SIG-M5 treated with dmso at 0.1 percent for 504 hours (cell line): ENCODE measurements around the gene HRH2.
"Not testable (repeated sequence)": the region's sequence is repeated elsewhere in the genome, so short reads cannot be mapped to it uniquely, and the experiment has no call there.

Experiments
- DNase-seq: peaks from one replicate; lab custom pipeline; 2025; ENCODE audit not compliant: unreplicated experiment; lab: John Stamatoyannopoulos, UW

HRH2 gene

GRCh38 chr5:175712681-175713085 is 54.8 kb downstream of the HRH2 start:
- no peak for DNase-seq

- no peak for DNase-seq
Measured at GRCh38 chr5:175713930-175714329, 56.1 kb downstream of the HRH2 start.

GRCh38 chr5:175714479-175715085 is 56.7 kb downstream of the HRH2 start:
- DNase-seq, result no peak

GRCh38 chr5:175715627-175716522 is 58.0 kb downstream of the HRH2 start:
- no peak for DNase-seq

GRCh38 chr5:175717837-175718236 is 60.0 kb downstream of the HRH2 start:
- DNase-seq, result no peak

GRCh38 chr5:175718401-175719108 is 60.7 kb downstream of the HRH2 start:
- DNase-seq, result peak; percentile 66

GRCh38 chr5:175719109-175719432 is 61.2 kb downstream of the HRH2 start:
- not testable (repeated sequence) for DNase-seq

- no peak for DNase-seq
Measured at GRCh38 chr5:175724314-175725275, 66.7 kb downstream of the HRH2 start.

- no peak for DNase-seq
Measured at GRCh38 chr5:175728316-175728715, 70.4 kb downstream of the HRH2 start.

- DNase-seq, result no peak
Measured at GRCh38 chr5:175728885-175729828, 71.3 kb downstream of the HRH2 start.

- peak; percentile 88 for DNase-seq
Measured at GRCh38 chr5:175729829-175730277, 72.0 kb downstream of the HRH2 start.

GRCh38 chr5:175731172-175731571 is 73.3 kb downstream of the HRH2 start:
- no peak for DNase-seq

GRCh38 chr5:175731756-175732465 is 74.0 kb downstream of the HRH2 start:
- no peak for DNase-seq

- DNase-seq, result no peak
Measured at GRCh38 chr5:175733017-175733416, 75.1 kb downstream of the HRH2 start.

GRCh38 chr5:175734016-175734415 is 76.1 kb downstream of the HRH2 start:
- DNase-seq, result no peak

- no peak for DNase-seq
Measured at GRCh38 chr5:175734501-175734900, 76.6 kb downstream of the HRH2 start.

- DNase-seq, result no peak
Measured at GRCh38 chr5:175735701-175736100, 77.8 kb downstream of the HRH2 start.

GRCh38 chr5:175736652-175737051 is 78.8 kb downstream of the HRH2 start:
- DNase-seq, result no peak

- DNase-seq, result no peak
Measured at GRCh38 chr5:175737481-175737880, 79.6 kb downstream of the HRH2 start.
